CD4-positive, alpha-beta T cell treated with Interleukin-6 for 4 hours (primary cell): Measurements from ENCODE around the gene PDLIM4.

ENCODE experiments used
- DNase-seq: peaks from one replicate; pipeline ENCODE4 v3.0.0-alpha.2; 2020; ENCODE audit warnings: mixed read lengths

PDLIM4 gene

DNA sequence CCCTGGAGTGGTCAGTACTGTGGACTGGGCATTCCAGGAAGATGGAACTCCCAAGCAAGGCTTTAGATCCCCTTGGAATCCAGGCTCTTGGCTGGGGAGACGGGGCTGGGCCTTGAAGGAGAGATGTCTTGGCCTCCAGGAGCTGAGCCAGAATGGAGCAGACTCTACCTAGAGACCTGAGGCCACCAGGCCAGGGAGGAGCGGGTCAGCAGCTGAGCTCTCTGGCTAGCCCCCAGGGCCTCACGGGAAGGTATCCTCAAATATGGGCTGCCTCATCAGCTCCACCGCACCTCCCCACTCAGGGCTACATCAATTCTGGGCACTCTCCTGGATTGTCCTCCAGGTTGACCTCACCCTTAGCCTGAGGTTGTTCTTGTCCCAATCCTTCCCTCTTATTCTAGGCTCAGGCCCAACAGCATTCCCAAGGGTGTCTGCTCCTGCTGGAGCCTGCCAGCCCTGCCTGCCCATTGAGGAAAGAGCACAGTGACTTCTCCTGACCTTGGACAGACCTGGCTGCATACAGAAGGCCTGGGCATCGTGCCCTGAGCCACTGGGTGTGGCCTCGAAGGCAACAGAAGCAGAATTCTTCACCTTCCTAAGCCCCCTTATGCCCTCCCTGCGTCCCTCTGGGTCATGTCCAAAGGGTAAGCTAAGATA lies 3.0 kb upstream of the PDLIM4 start:
- DNase-seq = no peak

- no peak for DNase-seq
Observed at GRCh38 chr5:132256086-132256782, 1.3 kb upstream of the PDLIM4 start.

GRCh38 chr5:132256783-132257130 lies 739 bp upstream of the PDLIM4 start:
- no peak for DNase-seq

DNA sequence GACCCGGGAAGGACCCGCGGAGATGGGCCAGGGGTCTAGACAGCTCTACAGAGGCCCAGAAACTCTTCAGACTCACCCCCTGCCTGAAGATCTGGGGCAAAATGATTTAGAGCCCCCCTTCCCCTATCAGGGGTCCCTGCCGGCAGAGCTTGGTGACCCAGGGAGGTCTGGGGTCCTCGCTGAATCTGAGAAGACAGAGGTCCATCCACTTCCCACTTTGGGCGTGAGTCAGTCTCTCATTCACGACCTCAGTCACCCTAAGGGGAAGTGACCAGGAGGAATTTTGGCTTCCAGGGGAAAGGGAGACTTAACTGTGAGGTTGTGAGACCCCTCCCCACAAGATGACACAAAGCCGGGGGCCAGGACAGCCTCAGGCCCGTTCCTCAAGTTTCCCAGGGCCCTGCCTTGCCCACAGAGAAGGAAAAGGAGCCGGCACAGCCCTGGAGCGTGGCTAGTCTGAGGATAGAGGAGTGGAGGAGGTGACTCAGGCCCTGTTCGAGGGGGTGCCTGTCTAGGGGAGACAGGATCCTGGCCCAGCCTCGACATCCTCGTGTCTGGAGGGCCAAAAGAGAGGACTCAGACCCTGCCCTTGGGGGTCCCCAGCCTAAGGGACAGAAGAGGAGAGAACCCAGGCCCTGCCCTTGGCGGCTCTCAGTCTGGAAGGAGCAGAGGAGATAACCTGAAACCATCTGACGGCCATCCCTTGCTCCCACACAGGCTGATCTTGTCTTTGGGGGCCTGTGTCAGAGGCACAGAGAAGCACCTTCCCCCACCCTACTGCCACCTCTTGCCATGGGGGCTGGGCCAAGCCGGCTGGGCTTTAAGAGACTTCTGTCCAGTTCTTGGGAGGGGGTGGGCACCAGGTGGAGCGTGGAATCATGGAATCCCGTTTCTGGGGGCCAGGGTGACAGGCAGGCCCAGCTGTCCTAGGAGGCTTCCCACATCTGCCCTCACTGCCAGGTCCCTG lies 889 bp downstream of the PDLIM4 start:
- DNase-seq = no peak

DNA sequence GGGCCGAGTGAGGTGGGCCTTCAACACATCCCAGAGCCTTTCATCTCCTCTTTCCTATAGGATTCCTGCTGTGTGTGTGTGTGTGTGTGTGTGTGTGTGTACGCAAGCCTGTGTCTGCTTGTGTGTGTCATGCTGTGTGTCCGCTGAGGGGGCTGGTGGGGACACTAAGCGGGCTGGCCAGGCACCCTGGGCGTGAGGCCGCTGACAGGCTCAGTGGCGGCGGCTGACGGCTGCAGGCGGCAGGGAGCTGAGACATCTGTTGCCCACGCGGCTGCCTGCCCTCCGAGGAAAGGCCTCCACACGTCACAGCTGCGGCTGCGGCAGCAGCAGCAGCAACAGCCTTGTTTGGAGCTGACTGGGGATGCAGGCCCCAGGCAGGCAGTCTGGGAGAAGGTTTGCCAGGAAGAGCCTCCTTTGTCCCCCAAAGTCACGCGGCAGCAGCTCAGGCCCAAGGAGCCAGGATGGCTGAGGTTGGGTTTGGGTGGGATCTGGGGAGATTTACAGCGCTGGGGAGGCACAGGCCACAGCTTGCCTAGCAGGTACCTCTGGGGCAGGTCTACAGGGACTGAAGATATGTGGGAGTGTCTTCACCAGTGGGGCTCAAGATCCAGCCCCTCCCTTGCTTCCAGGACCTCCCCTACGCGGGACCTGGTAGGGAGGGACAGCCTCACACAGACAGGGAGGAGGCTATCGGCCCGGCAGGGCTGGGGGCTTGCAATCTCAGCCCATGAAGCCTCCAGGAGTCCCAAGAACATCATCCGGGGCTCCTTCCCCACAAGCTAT lies 1.8 kb downstream of the PDLIM4 start:
- DNase-seq = no peak

DNA sequence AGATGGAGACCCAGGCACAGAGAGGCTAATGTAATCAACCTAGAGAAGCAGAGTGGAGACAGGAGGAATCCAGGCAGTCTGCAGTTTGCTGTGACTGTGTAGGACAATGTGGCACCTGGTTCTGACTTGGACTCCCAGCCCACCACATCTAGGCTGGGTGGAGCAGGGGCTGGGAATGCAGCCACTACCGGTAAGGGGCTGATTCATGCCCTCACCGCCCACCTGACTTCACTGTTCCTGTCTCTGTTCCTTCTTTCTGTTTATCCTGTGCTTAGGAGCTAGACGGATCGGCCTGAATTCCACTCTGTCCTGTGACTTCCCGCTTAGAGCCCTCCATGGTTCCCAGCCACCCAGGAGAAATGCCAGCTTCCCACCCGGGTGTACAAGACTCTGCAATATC lies 2.6 kb downstream of the PDLIM4 start:
- no peak for DNase-seq

- DNase-seq = no peak
Observed at GRCh38 chr5:132260714-132261551, 3.4 kb downstream of the PDLIM4 start.

- no peak for DNase-seq
Observed at GRCh38 chr5:132261881-132262845, 4.7 kb downstream of the PDLIM4 start.

GRCh38 chr5:132262882-132263547 lies 5.5 kb downstream of the PDLIM4 start:
- DNase-seq = no peak

DNA sequence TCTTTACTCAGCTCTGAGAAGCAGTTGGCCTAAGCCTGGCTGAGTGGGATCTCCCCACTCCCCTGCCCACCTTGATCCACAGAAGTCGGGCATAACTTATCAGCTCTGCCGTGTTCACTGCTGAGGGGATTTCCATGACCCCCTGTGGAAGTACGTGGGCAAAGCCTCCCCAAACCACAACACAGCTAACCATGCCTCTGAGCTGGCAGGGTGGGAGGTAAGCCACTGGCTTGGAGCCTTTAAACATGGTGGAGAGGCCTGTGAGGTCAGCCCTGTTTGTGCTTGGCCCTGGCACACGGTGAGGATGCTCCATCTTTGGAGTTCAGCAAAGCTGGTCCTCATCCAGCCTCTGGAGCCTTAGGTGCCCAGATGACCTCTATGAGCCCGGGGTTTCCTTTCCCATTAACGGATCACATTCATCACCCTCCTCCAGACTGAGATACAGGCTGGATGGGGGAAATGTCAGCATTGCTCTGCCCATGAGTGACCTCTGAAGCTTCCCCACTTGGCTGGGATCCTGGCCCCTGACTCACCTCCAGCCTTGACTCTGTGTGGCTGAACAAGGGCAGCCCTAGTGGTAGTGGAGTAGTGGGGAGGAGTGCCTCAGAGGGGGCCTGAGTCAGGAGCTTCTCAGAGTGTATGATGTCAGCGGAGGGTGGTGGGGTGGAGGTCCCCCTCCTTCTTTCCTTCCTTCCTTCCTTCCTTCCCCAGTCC lies 6.2 kb downstream of the PDLIM4 start:
- DNase-seq = no peak

- no peak for DNase-seq
Observed at GRCh38 chr5:132264546-132265335, 7.2 kb downstream of the PDLIM4 start.

GRCh38 chr5:132265336-132266030 lies 8.0 kb downstream of the PDLIM4 start:
- DNase-seq = no peak

- no peak for DNase-seq
Observed at GRCh38 chr5:132266031-132266835, 8.7 kb downstream of the PDLIM4 start.

DNA sequence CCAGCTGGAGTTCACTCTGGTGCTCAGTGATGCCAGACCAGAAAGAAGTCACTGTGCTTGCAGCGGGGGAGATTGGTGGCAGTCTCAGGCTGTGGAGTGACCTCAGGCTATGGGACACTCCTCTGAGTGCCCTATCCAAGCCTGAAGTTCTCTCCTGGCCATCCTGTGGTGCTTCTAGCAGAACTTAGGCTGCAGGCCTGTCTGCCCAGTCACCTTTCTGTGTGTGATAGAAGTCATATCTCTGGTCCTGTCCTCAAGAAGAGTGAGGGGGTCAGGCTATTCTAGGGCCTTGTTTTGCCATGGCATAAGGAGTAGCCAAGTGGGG lies 9.3 kb downstream of the PDLIM4 start:
- DNase-seq = no peak

DNA sequence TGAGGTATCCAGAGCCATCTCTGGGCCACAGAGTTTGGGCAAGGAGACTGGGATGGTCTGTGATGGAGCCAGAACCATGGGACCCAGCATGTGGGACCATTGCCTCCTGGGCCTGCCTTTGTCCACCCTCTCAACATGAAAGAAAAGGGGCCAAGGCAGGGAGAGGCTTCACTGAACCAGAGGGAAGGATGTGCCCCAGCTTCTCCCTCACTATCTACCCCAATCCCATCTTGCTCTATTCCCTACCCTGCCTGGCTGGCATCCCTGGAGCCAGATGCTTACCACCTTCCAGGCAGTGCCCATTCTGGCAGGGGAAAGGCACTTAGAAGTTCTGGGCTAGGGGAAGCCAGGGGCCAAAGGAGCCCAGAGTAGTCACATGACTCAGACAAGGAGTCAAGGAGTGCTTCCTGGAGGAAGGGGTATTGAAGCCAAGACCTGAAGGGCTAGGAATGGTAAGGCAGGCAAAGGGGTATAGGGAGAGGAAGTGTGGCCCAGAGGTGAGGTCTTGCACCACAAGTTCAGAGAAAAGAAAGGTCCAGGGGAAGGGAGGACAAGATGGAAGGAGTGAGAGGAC lies 9.8 kb downstream of the PDLIM4 start:
- DNase-seq = no peak

DNA sequence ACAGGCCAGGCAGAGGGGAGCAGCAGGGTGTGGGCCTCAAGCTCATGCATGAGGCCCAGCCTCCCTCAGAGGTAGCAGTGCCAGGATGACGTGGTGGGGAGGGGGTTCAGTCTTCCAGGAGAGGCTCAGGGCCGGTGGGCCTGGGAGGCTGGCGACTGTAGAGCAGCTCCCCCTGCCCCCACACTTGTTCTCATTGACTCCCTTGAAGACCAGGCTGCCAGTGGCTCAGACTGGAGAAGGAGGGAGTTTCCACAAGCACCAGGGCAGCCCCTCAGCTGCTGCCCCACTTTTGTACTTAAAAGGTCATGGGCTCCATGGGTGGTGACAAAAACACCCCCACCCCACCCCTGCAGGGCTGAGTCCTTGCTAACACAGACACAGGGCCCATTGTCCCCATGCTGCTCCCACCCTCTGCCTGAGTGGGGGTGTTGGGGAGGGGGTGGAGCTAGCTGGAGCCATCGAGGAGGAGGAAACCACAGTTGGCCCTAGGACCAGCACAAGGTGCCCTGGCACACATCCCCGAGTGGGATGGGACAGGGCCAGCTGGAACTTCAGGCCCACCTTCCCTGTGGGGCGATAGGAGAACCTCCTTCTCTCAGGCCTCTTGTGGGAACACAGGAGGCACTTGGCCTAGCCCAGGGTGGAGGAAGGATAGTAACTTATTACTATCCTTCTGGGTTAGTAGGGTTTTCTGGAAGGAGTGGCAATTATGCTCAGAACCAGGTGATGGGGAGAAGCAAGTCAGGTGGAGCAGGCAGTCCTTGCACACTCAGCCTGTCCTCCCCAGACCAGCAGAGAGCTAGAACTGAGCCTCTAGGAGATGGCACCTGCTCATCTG lies 10.7 kb downstream of the PDLIM4 start:
- DNase-seq = no peak
